Measurements from ENCODE around the gene PKHD1.

PKHD1 gene

DNA sequence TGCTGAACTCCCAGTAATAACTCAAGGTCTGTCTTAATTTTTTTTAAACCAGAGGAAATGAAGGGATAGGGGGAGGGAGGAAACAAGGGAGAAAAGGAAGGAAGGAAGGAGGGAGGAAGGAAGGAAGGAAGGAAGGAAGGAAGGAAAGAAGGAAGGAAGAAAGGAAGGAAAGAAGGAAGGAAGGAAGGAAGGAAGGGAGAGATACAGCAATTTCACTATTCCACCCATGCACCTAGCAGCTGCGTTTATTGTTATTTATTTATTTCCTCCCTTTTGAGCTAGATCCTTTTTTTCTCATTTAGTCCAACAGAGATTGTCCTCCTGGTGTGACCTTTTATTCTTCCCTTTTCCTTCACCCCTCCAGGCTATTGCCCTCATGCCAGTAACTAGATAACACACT is 97.6 kb downstream of the PKHD1 start:
- TF ChIP-seq POLR2AphosphoS5 (IDR thresholded peaks at IDR 0.05; ENCODE audit: low read depth, low read length): no peak
- TF ChIP-seq, protein P1, sequence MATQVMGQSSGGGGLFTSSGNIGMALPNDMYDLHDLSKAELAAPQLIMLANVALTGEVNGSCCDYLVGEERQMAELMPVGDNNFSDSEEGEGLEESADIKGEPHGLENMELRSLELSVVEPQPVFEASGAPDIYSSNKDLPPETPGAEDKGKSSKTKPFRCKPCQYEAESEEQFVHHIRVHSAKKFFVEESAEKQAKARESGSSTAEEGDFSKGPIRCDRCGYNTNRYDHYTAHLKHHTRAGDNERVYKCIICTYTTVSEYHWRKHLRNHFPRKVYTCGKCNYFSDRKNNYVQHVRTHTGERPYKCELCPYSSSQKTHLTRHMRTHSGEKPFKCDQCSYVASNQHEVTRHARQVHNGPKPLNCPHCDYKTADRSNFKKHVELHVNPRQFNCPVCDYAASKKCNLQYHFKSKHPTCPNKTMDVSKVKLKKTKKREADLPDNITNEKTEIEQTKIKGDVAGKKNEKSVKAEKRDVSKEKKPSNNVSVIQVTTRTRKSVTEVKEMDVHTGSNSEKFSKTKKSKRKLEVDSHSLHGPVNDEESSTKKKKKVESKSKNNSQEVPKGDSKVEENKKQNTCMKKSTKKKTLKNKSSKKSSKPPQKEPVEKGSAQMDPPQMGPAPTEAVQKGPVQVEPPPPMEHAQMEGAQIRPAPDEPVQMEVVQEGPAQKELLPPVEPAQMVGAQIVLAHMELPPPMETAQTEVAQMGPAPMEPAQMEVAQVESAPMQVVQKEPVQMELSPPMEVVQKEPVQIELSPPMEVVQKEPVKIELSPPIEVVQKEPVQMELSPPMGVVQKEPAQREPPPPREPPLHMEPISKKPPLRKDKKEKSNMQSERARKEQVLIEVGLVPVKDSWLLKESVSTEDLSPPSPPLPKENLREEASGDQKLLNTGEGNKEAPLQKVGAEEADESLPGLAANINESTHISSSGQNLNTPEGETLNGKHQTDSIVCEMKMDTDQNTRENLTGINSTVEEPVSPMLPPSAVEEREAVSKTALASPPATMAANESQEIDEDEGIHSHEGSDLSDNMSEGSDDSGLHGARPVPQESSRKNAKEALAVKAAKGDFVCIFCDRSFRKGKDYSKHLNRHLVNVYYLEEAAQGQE (IDR thresholded peaks at IDR 0.05; ENCODE audit: insufficient read depth in 1 of 2, low read depth in 2 of 2, low read length in 2 of 2): no peak
- no peak for TF ChIP-seq FOXP2 (optimal IDR thresholded peaks at IDR 0.05; ENCODE audit: borderline replicate concordance, extremely low read depth, extremely low read length, insufficient read depth)
- TF ChIP-seq SIN3A (IDR thresholded peaks at IDR 0.05; ENCODE audit: borderline replicate concordance, insufficient read depth, low read length): no peak
- TF ChIP-seq TAF1 (IDR thresholded peaks at IDR 0.05; ENCODE audit: borderline replicate concordance, insufficient read depth, low read length): no peak

DNA sequence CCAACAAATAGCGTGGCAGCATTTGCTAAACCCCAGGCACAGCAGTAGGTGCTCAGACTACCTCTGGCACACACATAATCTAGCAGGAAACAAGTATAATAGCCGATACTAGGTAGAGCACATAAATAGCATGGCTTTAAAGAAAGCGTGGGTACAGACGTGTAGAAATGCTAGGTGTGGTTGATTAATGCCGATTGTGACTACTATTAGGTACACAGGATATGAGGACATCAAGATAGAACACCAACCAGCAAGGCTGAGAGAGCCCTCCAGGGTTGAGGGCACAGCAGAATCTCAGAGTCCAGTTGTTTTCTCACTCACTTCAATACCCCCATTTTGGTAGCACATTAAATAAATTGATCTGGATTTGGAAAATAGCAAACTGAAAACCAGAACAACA is 100.5 kb downstream of the PKHD1 start:
- TF ChIP-seq POLR2AphosphoS5 (IDR thresholded peaks at IDR 0.05; ENCODE audit: low read depth, low read length) (no peak), SIN3A (IDR thresholded peaks at IDR 0.05; ENCODE audit: borderline replicate concordance, insufficient read depth, low read length) (no peak), TAF1 (IDR thresholded peaks at IDR 0.05; ENCODE audit: borderline replicate concordance, insufficient read depth, low read length) (no peak), FOXP2 (optimal IDR thresholded peaks at IDR 0.05; ENCODE audit: borderline replicate concordance, extremely low read depth, extremely low read length, insufficient read depth) (no peak)
- TF ChIP-seq, protein P1 (IDR thresholded peaks at IDR 0.05; ENCODE audit: insufficient read depth in 1 of 2, low read depth in 2 of 2, low read length in 2 of 2): no peak

DNA sequence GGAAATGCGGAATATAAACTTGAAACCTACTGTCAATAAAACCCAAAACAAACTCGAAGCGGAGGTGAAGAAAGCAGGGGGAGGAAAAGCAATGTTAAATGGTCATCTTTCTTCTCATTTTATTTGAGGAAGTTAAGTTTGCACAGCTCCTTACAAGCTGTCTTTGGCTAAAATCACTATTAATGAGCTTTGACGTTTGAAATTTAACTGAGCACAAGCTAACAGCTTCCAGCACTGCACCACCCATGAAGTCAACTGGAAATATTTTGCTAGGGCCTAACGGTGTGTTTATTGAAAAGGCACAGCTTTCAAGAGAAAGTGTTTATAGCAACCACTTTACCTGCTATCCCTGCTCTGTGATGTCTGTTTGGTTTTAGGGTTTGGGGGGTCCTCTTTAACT is 103.8 kb downstream of the PKHD1 start:
- TF ChIP-seq, protein P1 (IDR thresholded peaks at IDR 0.05; ENCODE audit: insufficient read depth in 1 of 2, low read depth in 2 of 2, low read length in 2 of 2): no peak
- no peak for TF ChIP-seq POLR2AphosphoS5 (IDR thresholded peaks at IDR 0.05; ENCODE audit: low read depth, low read length)
- no peak for TF ChIP-seq TAF1 (IDR thresholded peaks at IDR 0.05; ENCODE audit: borderline replicate concordance, insufficient read depth, low read length)
- no peak for TF ChIP-seq FOXP2 (optimal IDR thresholded peaks at IDR 0.05; ENCODE audit: borderline replicate concordance, extremely low read depth, extremely low read length, insufficient read depth)
- no peak for TF ChIP-seq SIN3A (IDR thresholded peaks at IDR 0.05; ENCODE audit: borderline replicate concordance, insufficient read depth, low read length)

- TF ChIP-seq, protein P1 (IDR thresholded peaks at IDR 0.05; ENCODE audit: insufficient read depth in 1 of 2, low read depth in 2 of 2, low read length in 2 of 2): no peak
- no peak for TF ChIP-seq FOXP2 (optimal IDR thresholded peaks at IDR 0.05; ENCODE audit: borderline replicate concordance, extremely low read depth, extremely low read length, insufficient read depth)
- TF ChIP-seq SIN3A (IDR thresholded peaks at IDR 0.05; ENCODE audit: borderline replicate concordance, insufficient read depth, low read length): no peak
- TF ChIP-seq POLR2AphosphoS5 (IDR thresholded peaks at IDR 0.05; ENCODE audit: low read depth, low read length): no peak
- TF ChIP-seq TAF1 (IDR thresholded peaks at IDR 0.05; ENCODE audit: borderline replicate concordance, insufficient read depth, low read length): no peak
These were observed 111.0 kb downstream of the PKHD1 start for GRCh38 chr6:51976374-51976773.

GRCh38 chr6:51972659-51973058 is 114.8 kb downstream of the PKHD1 start:
- TF ChIP-seq SIN3A (IDR thresholded peaks at IDR 0.05; ENCODE audit: borderline replicate concordance, insufficient read depth, low read length) (no peak), FOXP2 (optimal IDR thresholded peaks at IDR 0.05; ENCODE audit: borderline replicate concordance, extremely low read depth, extremely low read length, insufficient read depth) (no peak), TAF1 (IDR thresholded peaks at IDR 0.05; ENCODE audit: borderline replicate concordance, insufficient read depth, low read length) (no peak), POLR2AphosphoS5 (IDR thresholded peaks at IDR 0.05; ENCODE audit: low read depth, low read length) (no peak)
- TF ChIP-seq, protein P1 (IDR thresholded peaks at IDR 0.05; ENCODE audit: insufficient read depth in 1 of 2, low read depth in 2 of 2, low read length in 2 of 2): no peak
